ENCODE measurements around the gene MYOCD.

Gene MYOCD

GRCh38 chr17:12773153-12773552 is 107.5 kb downstream of the MYOCD start:
- DNase-seq, result no peak

- DNase-seq, result no peak
Observed at GRCh38 chr17:12789075-12789480, 123.4 kb downstream of the MYOCD start.

- DNase-seq, result no peak
Observed at GRCh38 chr17:12789481-12790248, 124.0 kb downstream of the MYOCD start, which contains the start of gene ARHGAP44. Gene ARHGAP44, plus strand, starts transcription at chr17:12789498. Its CDS starts 341 bp downstream, at chr17:12789839.

GRCh38 chr17:12790249-12791106 is 124.8 kb downstream of the MYOCD start:
- DNase-seq, result no peak

GRCh38 chr17:12794919-12795532 is 129.3 kb downstream of the MYOCD start:
- DNase-seq, result no peak

GRCh38 chr17:12800855-12801365 is 135.2 kb downstream of the MYOCD start:
- DNase-seq, result no peak

GRCh38 chr17:12806630-12807029 is 140.9 kb downstream of the MYOCD start:
- DNase-seq, result no peak

- no peak for DNase-seq
Observed at GRCh38 chr17:12808723-12809122, 143.0 kb downstream of the MYOCD start.

GRCh38 chr17:12812877-12813276 is 147.2 kb downstream of the MYOCD start:
- no peak for DNase-seq

GRCh38 chr17:12813664-12814063 is 148.0 kb downstream of the MYOCD start:
- no peak for DNase-seq

- no peak for DNase-seq
Observed at GRCh38 chr17:12814718-12815117, 149.0 kb downstream of the MYOCD start.

GRCh38 chr17:12815642-12816141 is 150.0 kb downstream of the MYOCD start:
- no peak for DNase-seq
